NCI-H2029 treated with DMSO at 0.1 percent for 48 hours (cell line): Measurements from ENCODE around the gene UNC80.
"Not testable (repeated sequence)": the region's sequence is repeated elsewhere in the genome, so short reads cannot be mapped to it uniquely, and the experiment has no call there.

ENCODE experiments used
- DNase-seq: peaks from one replicate; lab custom pipeline; 2025; lab: John Stamatoyannopoulos, UW

The UNC80 gene

GRCh38 chr2:209771474-209772289 lies at the start of gene UNC80:
UNC80 (plus strand) TSS chr2:209771832; CDS start chr2:209772073, 241 bp downstream.
- DNase-seq: no peak

- no peak for DNase-seq
Observed at GRCh38 chr2:209726311-209726710, 45.3 kb upstream of the UNC80 start.

GRCh38 chr2:209727077-209727476 lies 44.6 kb upstream of the UNC80 start:
- DNase-seq: no peak

GRCh38 chr2:209734805-209735204 lies 36.8 kb upstream of the UNC80 start:
- no peak for DNase-seq

- DNase-seq: no peak
Observed at GRCh38 chr2:209741953-209742352, 29.7 kb upstream of the UNC80 start.

- no peak for DNase-seq
Observed at GRCh38 chr2:209753020-209753419, 18.6 kb upstream of the UNC80 start.

GRCh38 chr2:209757163-209757562 lies 14.5 kb upstream of the UNC80 start:
- no peak for DNase-seq

- no peak for DNase-seq
Observed at GRCh38 chr2:209761566-209761965, 10.1 kb upstream of the UNC80 start.

GRCh38 chr2:209762563-209762962 lies 9.1 kb upstream of the UNC80 start:
- no peak for DNase-seq

GRCh38 chr2:209763106-209763505 lies 8.5 kb upstream of the UNC80 start:
- no peak for DNase-seq

- no peak for DNase-seq
Observed at GRCh38 chr2:209766613-209767012, 5.0 kb upstream of the UNC80 start.

GRCh38 chr2:209767316-209767715 lies 4.3 kb upstream of the UNC80 start:
- no peak for DNase-seq

- no peak for DNase-seq
Observed at GRCh38 chr2:209768557-209768956, 3.1 kb upstream of the UNC80 start.

GRCh38 chr2:209772290-209772685 lies 656 bp downstream of the UNC80 start:
- DNase-seq: peak; percentile 37

- peak; percentile 18 for DNase-seq
Observed at GRCh38 chr2:209773377-209773776, 1.7 kb downstream of the UNC80 start.

GRCh38 chr2:209787416-209787815 lies 15.8 kb downstream of the UNC80 start:
- DNase-seq: no peak

GRCh38 chr2:209788925-209789324 lies 17.3 kb downstream of the UNC80 start:
- DNase-seq: no peak

- no peak for DNase-seq
Observed at GRCh38 chr2:209790066-209790728, 18.6 kb downstream of the UNC80 start.

- DNase-seq: no peak
Observed at GRCh38 chr2:209791151-209791550, 19.5 kb downstream of the UNC80 start.

GRCh38 chr2:209795425-209795824 lies 23.8 kb downstream of the UNC80 start:
- DNase-seq: not testable (repeated sequence)

GRCh38 chr2:209805351-209805750 lies 33.7 kb downstream of the UNC80 start:
- no peak for DNase-seq

- DNase-seq: no peak
Observed at GRCh38 chr2:209806318-209806717, 34.7 kb downstream of the UNC80 start.

GRCh38 chr2:209808521-209808920 lies 36.9 kb downstream of the UNC80 start:
- DNase-seq: no peak
